DND-41 (cell line): Measurements from ENCODE around the gene EHBP1.

Experiments
- ATAC-seq: fragments of 200-7000 bp; cut with Tn5 transposase; 3 replicates; pipeline ENCODE4 v1.9.1; 2021; ENCODE audit warnings: low read depth; ENCODE audit not compliant: insufficient read depth
- DNase-seq: peaks from one replicate; pipeline ENCODE4 v3.0.0-alpha.2; 2020
- H2AFZ ChIP-seq: 2 replicates; pipeline ENCODE4 v1.6.0; 2012; ENCODE audit warnings: low read depth, low read length
- H3K27ac ChIP-seq: 2 replicates; pipeline ENCODE4 v1.5.1; 2012; ENCODE audit warnings: low read length, inconsistent platforms
- H3K27me3 ChIP-seq: fragments of 200-600 bp; sonication (generic); 2 replicates; pipeline ENCODE4 v1.6.0; 2012; ENCODE audit warnings: low read length, mild to moderate bottlenecking, inconsistent platforms; ENCODE audit not compliant: insufficient read depth, poor library complexity
- H3K36me3 ChIP-seq: 2 replicates; pipeline ENCODE4 v1.5.1; 2012; ENCODE audit warnings: low read length, inconsistent platforms; ENCODE audit not compliant: insufficient read depth
- H3K4me1 ChIP-seq: 2 replicates; pipeline ENCODE4 v1.5.1; 2012; ENCODE audit warnings: mild to moderate bottlenecking, low read length; ENCODE audit not compliant: insufficient read depth
- H3K4me2 ChIP-seq: 2 replicates; pipeline ENCODE4 v1.6.0; 2012; ENCODE audit warnings: mild to moderate bottlenecking, moderate library complexity, low read length, inconsistent platforms; ENCODE audit not compliant: insufficient read depth
- H3K4me3 ChIP-seq, 2 experiments: fragments of 200-600 bp in 1 of 2; shearing (Covaris generic) in 1 of 2; 2 replicates each; pipeline ENCODE4 v1.5.1; 2012 to 2016; ENCODE audit warnings: inconsistent platforms in 2 of 2, low read length in 2 of 2, mild to moderate bottlenecking in 2 of 2, low read depth in 1 of 2, moderate library complexity in 1 of 2
- H3K79me2 ChIP-seq: 2 replicates; pipeline ENCODE4 v1.6.0; 2012; ENCODE audit warnings: low read length, inconsistent platforms; ENCODE audit not compliant: insufficient read depth
- H3K9ac ChIP-seq: 2 replicates; pipeline ENCODE4 v1.6.0; 2012; ENCODE audit warnings: low read depth, mild to moderate bottlenecking, inconsistent platforms, low read length, moderate library complexity
- H3K9me3 ChIP-seq: 2 replicates; pipeline ENCODE4 v1.5.1; 2012; ENCODE audit warnings: low read length, moderate library complexity, mild to moderate bottlenecking, inconsistent platforms; ENCODE audit not compliant: insufficient read depth, severe bottlenecking
- H4K20me1 ChIP-seq: 2 replicates; pipeline ENCODE4 v1.6.0; 2012; ENCODE audit warnings: low read length; ENCODE audit not compliant: insufficient read depth
- EZH2 ChIP-seq: IDR thresholded peaks from 3 replicates; pipeline ENCODE4 v1.6.1; 2012; ENCODE audit warnings: borderline replicate concordance, low read depth, mild to moderate bottlenecking, moderate library complexity, low read length, inconsistent platforms; ENCODE audit not compliant: severe bottlenecking
- TF ChIP-seq, protein P1 (sequence below): IDR thresholded peaks from 2 replicates; pipeline ENCODE4 v1.5.1; 2012; ENCODE audit warnings: borderline replicate concordance, low read length, moderate library complexity, mild to moderate bottlenecking; ENCODE audit not compliant: poor library complexity, severe bottlenecking; ENCODE audit errors: extremely low read depth

EHBP1 gene

DNA sequence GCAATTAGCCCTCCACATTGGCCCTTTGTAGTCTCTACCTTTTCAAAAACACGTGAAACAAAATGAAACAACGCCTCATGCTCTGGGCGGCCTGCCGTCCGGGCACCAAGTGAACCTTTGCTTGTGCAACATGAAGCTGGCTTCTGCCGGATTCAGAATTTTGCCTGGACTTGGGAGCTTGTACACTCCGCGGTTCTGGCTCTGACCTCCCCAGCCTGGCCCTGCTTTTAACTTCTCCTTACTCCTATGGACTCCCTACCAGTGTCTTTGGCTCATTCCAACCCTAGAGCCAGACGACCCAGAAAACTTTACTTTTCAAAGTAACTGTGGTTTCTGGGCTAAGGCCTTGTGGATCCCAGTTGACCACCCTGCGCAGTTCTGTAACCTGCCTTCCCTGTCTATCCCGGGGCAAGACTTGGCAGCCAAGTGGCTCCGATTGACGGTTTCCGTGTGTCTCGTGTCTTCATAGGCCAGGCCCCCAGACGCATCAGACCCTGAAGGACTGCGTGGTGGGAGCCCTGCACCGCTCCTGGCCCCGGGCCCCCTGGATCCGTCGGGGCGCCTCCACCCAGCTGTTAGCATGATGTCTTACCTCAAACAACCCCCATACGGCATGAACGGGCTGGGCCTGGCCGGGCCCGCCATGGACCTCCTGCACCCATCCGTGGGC, 347.0 kb downstream of the EHBP1 start:
- H2AFZ ChIP-seq = no peak overlapping the region
- peaks cover 28% of the 10 kb centered on the region for H3K4me1 ChIP-seq
- no peaks in the 10 kb centered on the region for H4K20me1 ChIP-seq
- peaks cover 22% of the 10 kb centered on the region for H3K79me2 ChIP-seq
- ATAC-seq (no peak), DNase-seq (no peak)
- H3K9ac ChIP-seq = peak overlapping the region; percentile 79; the same call in 1 of the 2 replicates
- peak overlapping the region in 1 of 2 experiments; percentile 81; a peak in 2 of 4 replicates for H3K4me3 ChIP-seq
- TF ChIP-seq EZH2 = no peak
- TF ChIP-seq, protein P1, sequence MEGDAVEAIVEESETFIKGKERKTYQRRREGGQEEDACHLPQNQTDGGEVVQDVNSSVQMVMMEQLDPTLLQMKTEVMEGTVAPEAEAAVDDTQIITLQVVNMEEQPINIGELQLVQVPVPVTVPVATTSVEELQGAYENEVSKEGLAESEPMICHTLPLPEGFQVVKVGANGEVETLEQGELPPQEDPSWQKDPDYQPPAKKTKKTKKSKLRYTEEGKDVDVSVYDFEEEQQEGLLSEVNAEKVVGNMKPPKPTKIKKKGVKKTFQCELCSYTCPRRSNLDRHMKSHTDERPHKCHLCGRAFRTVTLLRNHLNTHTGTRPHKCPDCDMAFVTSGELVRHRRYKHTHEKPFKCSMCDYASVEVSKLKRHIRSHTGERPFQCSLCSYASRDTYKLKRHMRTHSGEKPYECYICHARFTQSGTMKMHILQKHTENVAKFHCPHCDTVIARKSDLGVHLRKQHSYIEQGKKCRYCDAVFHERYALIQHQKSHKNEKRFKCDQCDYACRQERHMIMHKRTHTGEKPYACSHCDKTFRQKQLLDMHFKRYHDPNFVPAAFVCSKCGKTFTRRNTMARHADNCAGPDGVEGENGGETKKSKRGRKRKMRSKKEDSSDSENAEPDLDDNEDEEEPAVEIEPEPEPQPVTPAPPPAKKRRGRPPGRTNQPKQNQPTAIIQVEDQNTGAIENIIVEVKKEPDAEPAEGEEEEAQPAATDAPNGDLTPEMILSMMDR = no peak
- H3K27me3 ChIP-seq = peaks cover 5% of the 10 kb centered on the region
- peaks cover 55% of the 10 kb centered on the region for H3K36me3 ChIP-seq
- H3K27ac ChIP-seq = 0 out of 2 replicates have a peak overlapping the region, but pooled peaks have one; percentile 10
- peak overlapping the region; percentile 96 for H3K4me2 ChIP-seq
- no peaks in the 10 kb centered on the region for H3K9me3 ChIP-seq

DNA sequence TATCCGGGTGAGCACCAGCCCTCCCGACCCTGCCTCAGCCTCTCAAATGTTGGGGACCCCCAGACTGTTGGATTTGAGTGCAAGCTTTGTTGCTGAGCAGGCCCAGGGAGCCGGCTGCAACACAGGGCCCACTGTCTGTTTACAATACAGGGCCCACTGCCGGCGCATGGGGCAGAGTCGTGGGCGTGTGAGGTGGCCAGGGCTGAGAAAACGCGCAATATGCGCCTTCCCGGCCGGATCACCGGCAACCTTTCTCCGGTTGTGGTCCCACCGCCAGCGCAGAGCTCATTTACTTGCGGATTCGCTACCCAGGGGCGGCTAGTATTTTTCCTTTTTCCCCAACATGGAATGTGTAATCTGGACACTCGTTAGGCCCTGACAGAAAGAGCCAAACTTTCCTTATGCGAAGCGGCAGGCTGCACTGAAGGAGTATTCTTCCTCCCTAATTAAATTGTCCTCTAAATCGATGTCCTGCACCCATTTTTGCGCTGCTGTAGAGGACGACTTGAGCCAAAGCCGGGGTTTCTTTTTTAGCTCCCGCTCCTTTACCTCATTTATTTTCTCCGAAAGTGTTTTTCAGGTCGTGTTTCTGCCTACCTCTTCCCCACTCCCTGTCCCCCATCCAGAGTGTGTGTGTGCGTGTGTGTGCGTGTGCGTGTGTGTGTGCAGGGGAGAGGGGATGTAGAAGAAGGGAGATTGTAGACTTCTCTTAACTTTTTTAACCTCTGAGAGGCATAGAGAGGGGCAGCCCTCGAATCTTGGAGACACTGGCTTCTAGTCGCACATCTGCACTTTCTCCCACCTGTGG, 347.8 kb downstream of the EHBP1 start:
- ATAC-seq (no peak), DNase-seq (no peak)
- Histone ChIP-seq H4K20me1 (no peaks in the 10 kb centered on the region), H3K27me3 (peaks cover 5% of the 10 kb centered on the region), H3K9ac (no peak overlapping the region), H3K79me2 (peaks cover 22% of the 10 kb centered on the region), H3K4me2 (peak overlapping the region; percentile 96; the same call in 1 of the 2 replicates), H3K4me1 (peaks cover 28% of the 10 kb centered on the region), H2AFZ (no peak overlapping the region), H3K36me3 (peaks cover 55% of the 10 kb centered on the region), H3K4me3 (no peak overlapping the region), H3K27ac (no peak overlapping the region), H3K9me3 (no peaks in the 10 kb centered on the region)
- TF ChIP-seq EZH2 = no peak
- TF ChIP-seq, protein P1 = no peak

DNA sequence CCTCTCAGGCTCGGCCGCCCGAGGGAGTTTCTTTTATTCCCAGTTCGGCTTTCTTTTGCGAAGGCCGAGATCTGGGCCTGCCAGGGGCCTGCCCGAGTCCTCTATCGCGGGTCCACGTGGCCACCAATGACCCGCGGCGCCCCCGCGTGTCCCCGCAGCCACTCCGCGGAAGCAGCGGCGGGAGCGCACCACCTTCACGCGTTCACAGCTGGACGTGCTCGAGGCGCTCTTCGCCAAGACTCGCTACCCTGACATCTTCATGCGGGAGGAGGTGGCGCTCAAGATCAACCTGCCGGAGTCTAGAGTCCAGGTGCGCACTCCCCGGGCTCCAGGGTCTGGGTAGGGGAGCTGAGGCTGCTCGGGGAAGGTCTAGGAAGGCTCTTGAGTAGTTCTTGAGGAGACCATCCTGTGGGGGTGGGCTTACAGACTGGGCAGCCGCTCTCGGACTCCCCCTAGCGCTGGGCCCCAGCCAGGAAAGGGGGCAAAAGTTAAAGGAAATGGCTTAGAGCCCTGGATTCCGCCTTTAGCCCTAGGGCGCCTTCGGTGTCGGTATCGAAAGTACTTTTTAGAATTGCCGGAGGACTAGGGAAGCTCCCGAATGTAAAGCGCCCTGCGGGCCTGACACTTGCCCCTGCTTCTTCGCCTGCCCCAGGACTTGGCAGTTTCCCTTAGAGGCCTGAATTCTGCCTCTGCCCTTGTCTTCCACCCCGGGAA, 348.5 kb downstream of the EHBP1 start:
- no peaks in the 10 kb centered on the region for H4K20me1 ChIP-seq
- H3K4me1 ChIP-seq = peaks cover 27% of the 10 kb centered on the region
- DNase-seq (no peak), ATAC-seq (no peak)
- H3K79me2 ChIP-seq = peaks cover 22% of the 10 kb centered on the region
- H2AFZ ChIP-seq = no peak overlapping the region
- no peaks in the 10 kb centered on the region for H3K9me3 ChIP-seq
- peaks cover 55% of the 10 kb centered on the region for H3K36me3 ChIP-seq
- H3K4me2 ChIP-seq = no peak overlapping the region
- no peak overlapping the region for H3K27ac ChIP-seq
- no peak overlapping the region for H3K4me3 ChIP-seq
- peaks cover 5% of the 10 kb centered on the region for H3K27me3 ChIP-seq
- TF ChIP-seq EZH2 = no peak
- TF ChIP-seq, protein P1 = no peak
- no peak overlapping the region for H3K9ac ChIP-seq
